Superior temporal gyrus (tissue), 1 donor: ENCODE data around the gene SIK1.
"Not testable (repeated sequence)": the region's sequence is repeated elsewhere in the genome, so short reads cannot be mapped to it uniquely, and the experiment has no call there.

Source experiments
- DNase-seq: peaks from one replicate; pipeline ENCODE4 v3.0.0-alpha.2; 2016; ENCODE audit errors: extremely low spot score

SIK1 gene

DNA sequence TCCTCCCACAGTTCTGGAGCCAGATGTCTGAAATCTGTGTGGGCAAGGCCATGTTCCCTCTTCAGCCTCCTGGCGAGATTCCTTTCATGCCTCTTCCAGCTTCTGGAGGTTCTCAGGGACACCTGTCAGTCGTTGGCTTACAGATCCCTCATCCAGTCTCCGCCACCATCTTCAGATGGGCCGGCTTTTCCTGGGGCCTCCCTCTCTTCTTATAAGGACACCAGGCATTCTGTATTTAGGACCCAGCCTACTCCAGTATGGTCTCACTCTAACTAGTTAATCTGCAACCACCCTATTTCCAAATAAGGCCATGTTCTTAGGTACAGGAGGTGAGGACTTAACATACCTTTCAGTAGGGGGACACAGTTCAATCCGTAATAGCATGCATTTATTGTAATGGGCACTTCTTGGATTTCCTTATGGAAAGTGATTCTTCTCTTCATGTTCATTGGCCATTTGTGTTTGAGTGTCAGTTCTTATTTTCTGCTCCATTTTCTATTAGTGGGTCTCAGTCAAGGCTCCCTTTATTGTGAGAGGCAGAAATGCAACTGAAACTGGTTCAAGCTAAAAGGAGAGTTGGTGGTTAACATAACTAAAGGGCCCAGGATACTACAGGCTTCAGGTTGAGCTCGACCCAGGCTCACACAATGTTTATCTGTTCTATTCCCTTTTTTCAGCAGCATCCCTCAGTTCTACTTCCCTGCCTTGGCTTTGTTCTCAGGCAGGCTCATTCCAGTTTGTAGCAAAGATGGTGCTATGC, 12.6 kb upstream of the SIK1 start:
- DNase-seq = peak; percentile 0

DNA sequence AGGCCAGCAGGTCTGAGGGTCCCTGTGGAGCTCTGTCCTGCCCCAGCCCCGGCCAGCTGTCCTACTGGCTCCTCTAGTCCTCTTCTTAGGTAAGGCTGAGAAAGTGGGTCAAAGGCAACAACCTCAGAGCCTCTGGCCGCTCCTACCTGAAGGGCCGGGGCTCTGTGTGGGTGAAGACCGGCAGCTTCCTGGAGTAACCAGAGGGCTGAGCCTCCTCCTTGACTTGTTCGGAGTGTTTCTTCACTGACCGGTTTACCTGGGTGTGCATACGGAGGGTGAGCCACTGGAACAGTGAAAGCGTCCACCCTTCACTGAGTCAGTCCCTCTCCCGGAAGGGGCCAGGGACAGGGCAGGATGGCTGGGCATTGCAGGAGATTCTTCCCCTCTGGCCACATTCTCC, 9.3 kb upstream of the SIK1 start:
- DNase-seq = not testable (repeated sequence)

GRCh38 chr21:43433340-43434136, 6.6 kb upstream of the SIK1 start:
- not testable (repeated sequence) for DNase-seq

GRCh38 chr21:43430830-43431416, 4.0 kb upstream of the SIK1 start:
- not testable (repeated sequence) for DNase-seq

DNA sequence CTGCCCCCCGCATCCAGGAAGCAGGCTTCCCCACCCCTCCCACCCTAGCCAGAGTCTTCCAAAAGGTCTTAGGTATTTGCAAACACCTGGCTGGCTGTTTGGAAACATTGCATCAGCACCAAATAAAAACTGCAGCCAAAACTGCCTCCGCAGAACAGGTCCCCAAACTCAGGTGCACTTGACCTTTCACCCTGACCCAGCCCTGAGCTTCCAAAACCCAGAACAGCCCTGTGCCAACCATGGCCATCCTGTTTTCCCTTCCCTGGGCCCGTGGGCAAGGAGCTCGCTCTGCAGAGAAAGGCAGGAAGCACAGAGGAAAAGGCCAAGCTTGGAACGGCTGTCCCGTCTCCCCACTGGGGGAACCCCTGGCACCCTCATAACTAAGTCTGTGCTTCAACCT, 2.0 kb upstream of the SIK1 start:
- not testable (repeated sequence) for DNase-seq

DNA sequence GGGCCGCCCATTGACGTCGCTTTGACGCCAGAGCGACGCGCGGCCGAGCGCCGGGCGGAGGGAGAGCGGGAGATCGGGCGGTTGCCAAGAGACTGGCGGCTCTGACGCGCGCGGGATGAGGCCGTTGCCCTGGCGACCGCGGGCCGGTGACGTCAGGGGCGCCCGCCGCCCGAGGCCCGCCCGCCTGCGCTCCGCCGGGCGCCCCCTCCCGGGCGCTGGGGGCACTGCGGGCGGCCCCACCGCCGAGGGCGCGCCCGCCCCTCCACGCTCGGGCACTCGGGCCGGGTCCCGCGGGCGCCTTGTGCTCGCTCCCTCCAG, 270 bp upstream of the SIK1 start:
- not testable (repeated sequence) for DNase-seq

DNA sequence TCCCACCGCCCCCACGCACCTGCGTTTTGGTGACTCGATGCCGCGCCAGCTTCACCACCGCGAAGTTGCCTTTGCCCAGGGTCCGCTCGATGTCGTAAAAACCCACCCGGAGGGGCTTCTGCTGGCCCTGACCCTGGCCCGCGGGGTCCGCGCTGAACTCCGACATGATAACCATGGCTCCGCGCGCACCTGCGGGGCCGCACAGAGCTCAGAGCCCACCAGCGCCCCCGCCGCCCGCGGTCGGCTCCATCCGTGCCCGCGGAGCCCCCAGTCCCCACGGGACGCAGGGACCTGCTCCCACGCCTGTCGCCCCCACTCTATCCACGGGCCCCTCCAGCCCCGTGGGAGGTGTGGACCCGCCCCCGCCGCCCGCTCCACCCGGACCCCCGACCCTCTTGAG, 927 bp downstream of the SIK1 start:
- DNase-seq = not testable (repeated sequence)

- DNase-seq = not testable (repeated sequence)
Observed at GRCh38 chr21:43419475-43419874, 7.5 kb downstream of the SIK1 start.

- not testable (repeated sequence) for DNase-seq
Observed at GRCh38 chr21:43414576-43414975, 12.4 kb downstream of the SIK1 start.

- DNase-seq = not testable (repeated sequence)
Observed at GRCh38 chr21:43412020-43412788, 14.7 kb downstream of the SIK1 start.

GRCh38 chr21:43410456-43411068, 16.4 kb downstream of the SIK1 start:
- DNase-seq = not testable (repeated sequence)

DNA sequence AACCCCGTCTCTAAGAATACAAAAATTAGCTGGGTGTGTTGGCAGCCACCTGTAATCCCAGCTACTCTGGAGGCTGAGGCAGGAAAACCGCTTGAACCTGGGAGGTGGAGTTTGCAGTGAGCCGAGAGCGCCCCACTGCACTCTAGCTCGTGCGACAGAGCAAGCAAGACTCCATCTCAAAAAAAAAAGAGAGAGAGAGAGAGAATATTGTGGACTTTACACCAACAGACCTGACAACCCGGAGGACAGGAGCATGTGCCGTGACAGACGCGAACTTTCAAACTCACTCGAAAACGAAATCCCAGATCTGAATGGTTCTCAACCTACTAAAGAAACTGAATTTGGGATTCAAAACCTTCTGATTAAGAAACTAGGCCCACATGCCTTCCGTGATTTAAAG, 19.8 kb downstream of the SIK1 start:
- not testable (repeated sequence) for DNase-seq

GRCh38 chr21:43404450-43404849, 22.5 kb downstream of the SIK1 start:
- not testable (repeated sequence) for DNase-seq

GRCh38 chr21:43403651-43404430, 23.1 kb downstream of the SIK1 start:
- not testable (repeated sequence) for DNase-seq

- not testable (repeated sequence) for DNase-seq
Observed at GRCh38 chr21:43401125-43401524, 25.8 kb downstream of the SIK1 start.

- not testable (repeated sequence) for DNase-seq
Observed at GRCh38 chr21:43399595-43400015, 27.3 kb downstream of the SIK1 start.

DNA sequence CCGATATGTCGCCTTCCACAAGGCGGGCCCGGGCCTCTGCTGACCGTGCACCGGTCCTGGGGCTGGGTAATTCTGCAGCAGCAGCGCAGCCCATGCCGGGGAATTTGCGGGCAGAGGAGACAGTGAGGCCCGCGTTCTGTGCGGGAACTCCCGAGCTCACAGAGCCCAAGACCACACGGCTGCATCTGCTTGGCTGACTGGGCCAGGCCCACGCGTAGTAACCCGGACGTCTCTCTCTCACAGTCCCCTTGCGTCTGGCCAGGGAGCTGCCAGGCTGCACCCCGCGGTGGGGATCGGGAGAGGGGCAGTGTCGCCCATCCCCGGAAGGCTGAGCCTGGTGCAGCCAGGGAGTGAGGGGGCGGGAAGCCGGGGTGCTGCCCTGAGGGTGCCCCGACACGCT, 27.8 kb downstream of the SIK1 start:
- DNase-seq = not testable (repeated sequence)

DNA sequence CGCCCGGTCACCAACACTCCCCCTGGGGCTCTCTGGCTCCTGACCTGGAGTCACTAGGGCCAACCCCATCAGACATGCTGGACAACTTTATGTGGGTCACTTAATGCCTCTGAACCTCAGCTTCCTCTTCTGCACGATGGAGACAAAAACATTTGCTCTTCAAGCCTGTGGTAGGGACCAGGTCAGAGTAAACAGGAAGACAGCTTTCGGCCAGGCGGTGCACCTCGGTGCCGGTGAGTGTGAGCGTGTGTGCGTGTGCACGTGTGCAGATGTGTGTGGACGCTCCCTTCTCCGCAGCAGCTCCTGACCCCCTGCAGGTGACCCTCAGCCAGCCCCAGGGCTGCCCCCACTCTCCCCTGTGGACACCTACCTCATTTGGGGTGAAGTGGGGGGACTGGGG, 28.4 kb downstream of the SIK1 start:
- DNase-seq = not testable (repeated sequence)

DNA sequence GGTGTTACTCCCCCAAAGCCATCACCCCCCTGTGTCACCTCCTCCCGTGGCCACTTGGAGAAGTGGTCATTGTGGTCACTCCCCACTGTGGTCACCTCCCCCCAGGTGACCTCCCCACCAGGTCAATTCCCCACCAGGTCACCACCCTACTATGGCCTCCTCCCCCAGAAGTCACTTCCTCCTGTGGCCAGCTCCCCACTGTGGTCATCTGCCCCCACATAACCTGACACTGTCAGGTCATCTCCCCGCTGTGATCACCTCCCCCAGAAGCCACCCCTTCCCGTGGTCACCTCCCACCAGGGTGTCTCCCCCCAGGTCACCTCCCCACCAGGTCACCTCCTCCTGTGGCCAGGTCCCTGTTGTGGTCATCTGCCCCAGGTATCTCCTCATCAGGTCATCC, 28.9 kb downstream of the SIK1 start:
- not testable (repeated sequence) for DNase-seq

- DNase-seq = not testable (repeated sequence)
Observed at GRCh38 chr21:43397439-43397808, 29.5 kb downstream of the SIK1 start.
